Upper lobe of right lung (tissue), 1 donor: Measurements from ENCODE around the gene LIN7A. TPM values are rescaled to one million over a fixed set of nuclear protein-coding genes. Genes with fewer than 3 reads are reported as not detected.

ENCODE experiments used
- ATAC-seq: fragments of 200-7000 bp; cut with Tn5 transposase; one replicate; pipeline ENCODE4 v1.9.1; 2020; ENCODE audit warnings: mild to moderate bottlenecking, moderate library complexity
- DNase-seq: peaks from one replicate; pipeline ENCODE4 v3.0.0-alpha.2; 2020
- H3K27ac ChIP-seq: fragments of 200-600 bp; one replicate; pipeline ENCODE4 v1.8.0; 2022
- H3K27me3 ChIP-seq: fragments of 200-600 bp; one replicate; pipeline ENCODE4 v1.8.0; 2022; ENCODE audit warnings: mild to moderate bottlenecking
- H3K36me3 ChIP-seq: fragments of 200-600 bp; one replicate; pipeline ENCODE4 v1.8.0; 2022
- H3K4me1 ChIP-seq: fragments of 200-600 bp; one replicate; pipeline ENCODE4 v1.8.0; 2022
- H3K4me3 ChIP-seq: fragments of 200-600 bp; one replicate; pipeline ENCODE4 v1.8.0; 2022; ENCODE audit warnings: mild to moderate bottlenecking
- H3K9me3 ChIP-seq: fragments of 200-600 bp; one replicate; pipeline ENCODE4 v1.8.0; 2022
- intact Hi-C: fragments of 100-400 bp; cut with DNase I; formaldehyde crosslinking; loops from one replicate; pipeline ENCODE4 v1.11.0; 2022
- total RNA-seq: library from RNA; stranded (reverse); fragmentation: NEBNext Ultra II Directional; extraction: Animal tissue kit (Norgen Biotek cat#: 25700); gene quantifications from one replicate; pipeline ENCODE4 v1.2.1, GENCODE V29; 2021
- TF ChIP-seq, protein P1 (sequence below): fragments of 200-600 bp; IDR thresholded peaks from one replicate; pipeline ENCODE4 v1.8.0; 2022; ENCODE audit warnings: antibody characterized with exemption
- donor health status: DM: no; HTN: yes; CAD: no; lungs with severe emphysema.

The LIN7A gene
- total RNA-seq, 1 donor from 2014 or later = 18.9 TPM

DNA sequence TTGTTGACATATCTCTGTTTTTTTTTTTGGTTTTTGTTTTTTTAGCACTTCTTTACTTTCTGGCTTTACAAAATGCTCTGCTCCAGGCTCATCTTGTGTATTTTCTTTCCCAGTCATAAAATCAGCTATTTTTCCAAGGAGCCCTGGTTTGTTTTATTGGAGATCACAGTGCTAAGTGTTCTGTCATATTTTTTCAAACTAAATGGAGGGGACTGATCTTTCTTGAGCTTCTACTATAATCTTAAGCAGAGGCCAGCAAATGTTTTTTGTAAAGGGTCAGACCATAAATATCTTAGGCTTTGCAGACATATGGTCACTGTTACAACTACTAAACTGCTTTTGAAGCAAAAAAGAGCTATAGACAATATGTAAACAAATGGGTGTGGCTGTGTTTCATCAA is 30.6 kb upstream of the LIN7A start:
- intact Hi-C loops = no loop called here
- Histone ChIP-seq H3K4me3 (no peak overlapping the region), H3K9me3 (no peaks in the 10 kb centered on the region), H3K27ac (no peak overlapping the region), H3K27me3 (no peaks in the 10 kb centered on the region), H3K36me3 (no peaks in the 10 kb centered on the region), H3K4me1 (no peaks in the 10 kb centered on the region)
- TF ChIP-seq, protein P1, sequence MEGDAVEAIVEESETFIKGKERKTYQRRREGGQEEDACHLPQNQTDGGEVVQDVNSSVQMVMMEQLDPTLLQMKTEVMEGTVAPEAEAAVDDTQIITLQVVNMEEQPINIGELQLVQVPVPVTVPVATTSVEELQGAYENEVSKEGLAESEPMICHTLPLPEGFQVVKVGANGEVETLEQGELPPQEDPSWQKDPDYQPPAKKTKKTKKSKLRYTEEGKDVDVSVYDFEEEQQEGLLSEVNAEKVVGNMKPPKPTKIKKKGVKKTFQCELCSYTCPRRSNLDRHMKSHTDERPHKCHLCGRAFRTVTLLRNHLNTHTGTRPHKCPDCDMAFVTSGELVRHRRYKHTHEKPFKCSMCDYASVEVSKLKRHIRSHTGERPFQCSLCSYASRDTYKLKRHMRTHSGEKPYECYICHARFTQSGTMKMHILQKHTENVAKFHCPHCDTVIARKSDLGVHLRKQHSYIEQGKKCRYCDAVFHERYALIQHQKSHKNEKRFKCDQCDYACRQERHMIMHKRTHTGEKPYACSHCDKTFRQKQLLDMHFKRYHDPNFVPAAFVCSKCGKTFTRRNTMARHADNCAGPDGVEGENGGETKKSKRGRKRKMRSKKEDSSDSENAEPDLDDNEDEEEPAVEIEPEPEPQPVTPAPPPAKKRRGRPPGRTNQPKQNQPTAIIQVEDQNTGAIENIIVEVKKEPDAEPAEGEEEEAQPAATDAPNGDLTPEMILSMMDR = no peak
- no peak for ATAC-seq
- no peak for DNase-seq

DNA sequence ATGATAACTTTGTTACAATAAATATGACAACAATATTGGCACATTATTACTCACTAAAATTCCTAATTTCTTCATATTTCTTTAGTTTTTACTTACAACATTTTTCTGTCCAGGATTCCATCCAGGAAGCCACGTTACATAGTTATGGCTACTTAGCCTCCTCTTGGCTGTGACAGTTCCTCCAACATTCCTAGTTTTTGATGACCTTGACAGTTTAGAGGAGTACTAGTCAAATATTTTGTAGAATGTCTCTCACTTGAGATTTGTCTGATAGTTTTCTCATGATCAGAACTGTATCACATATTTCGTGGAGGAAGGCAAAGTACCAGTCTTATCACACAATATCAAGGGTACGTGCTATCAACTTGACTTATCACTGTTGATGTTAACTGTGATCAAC is 29.8 kb upstream of the LIN7A start:
- no peak for DNase-seq
- Histone ChIP-seq H3K9me3 (no peaks in the 10 kb centered on the region), H3K27ac (no peak overlapping the region)

DNA sequence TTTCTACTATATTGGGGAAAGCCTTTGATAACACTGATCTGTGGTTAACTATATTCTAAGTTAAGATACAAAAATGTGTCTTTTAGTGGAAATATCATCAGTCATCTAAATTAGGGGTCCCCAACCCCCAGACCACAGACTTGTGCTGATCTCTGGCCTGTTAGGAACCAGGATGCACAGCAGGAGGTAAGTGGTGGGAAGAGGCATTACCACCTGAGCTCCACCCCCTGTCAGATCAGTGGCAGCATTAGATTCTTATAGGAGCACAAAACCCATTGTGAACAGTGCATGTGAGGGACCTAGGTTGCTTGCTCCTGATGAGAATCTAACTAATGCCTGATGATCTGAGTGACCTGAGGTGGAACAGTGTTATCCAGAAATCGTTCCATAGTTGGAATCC is 28.3 kb upstream of the LIN7A start:
- Histone ChIP-seq H3K27me3 (no peaks in the 10 kb centered on the region), H3K27ac (no peak overlapping the region), H3K36me3 (no peaks in the 10 kb centered on the region), H3K4me1 (no peaks in the 10 kb centered on the region), H3K9me3 (no peaks in the 10 kb centered on the region), H3K4me3 (no peak overlapping the region)
- TF ChIP-seq, protein P1 = no peak
- no peak for ATAC-seq
- intact Hi-C loops = no loop called here
- no peak for DNase-seq

More for the DNA sequence above, 29.8 kb upstream of the LIN7A start:
- H3K4me3 ChIP-seq = no peak overlapping the region
- H3K27me3 ChIP-seq = no peaks in the 10 kb centered on the region
- intact Hi-C loops = no loop called here
- H3K36me3 ChIP-seq = no peaks in the 10 kb centered on the region
- TF ChIP-seq, protein P1 = no peak
- H3K4me1 ChIP-seq = no peaks in the 10 kb centered on the region
- no peak for ATAC-seq

DNA sequence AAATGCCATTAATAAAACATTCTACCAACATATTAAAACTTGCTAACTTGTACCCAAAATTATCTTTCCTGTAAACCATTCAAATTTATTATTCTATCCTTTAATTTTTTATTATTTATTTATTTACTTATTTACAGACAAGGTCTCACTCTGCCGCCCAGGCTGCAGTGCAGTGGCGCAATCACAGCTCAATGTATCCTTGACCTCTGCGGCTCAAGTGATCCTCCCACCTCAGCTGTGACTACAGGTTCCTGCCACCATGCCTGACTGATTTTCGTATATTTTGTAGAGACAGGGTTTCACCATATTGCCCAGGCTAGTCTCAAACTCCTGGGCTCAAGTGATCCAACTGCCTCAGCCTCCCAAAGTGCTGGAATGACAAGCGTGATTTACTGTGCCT is 20.4 kb upstream of the LIN7A start:
- H3K27ac ChIP-seq = no peak overlapping the region
- intact Hi-C loops = no loop called here
- no peaks in the 10 kb centered on the region for H3K4me1 ChIP-seq
- TF ChIP-seq, protein P1 = no peak
- ATAC-seq = no peak
- no peak for DNase-seq
- H3K4me3 ChIP-seq = no peak overlapping the region
- H3K36me3 ChIP-seq = no peaks in the 10 kb centered on the region
- H3K27me3 ChIP-seq = no peaks in the 10 kb centered on the region
- H3K9me3 ChIP-seq = no peaks in the 10 kb centered on the region

DNA sequence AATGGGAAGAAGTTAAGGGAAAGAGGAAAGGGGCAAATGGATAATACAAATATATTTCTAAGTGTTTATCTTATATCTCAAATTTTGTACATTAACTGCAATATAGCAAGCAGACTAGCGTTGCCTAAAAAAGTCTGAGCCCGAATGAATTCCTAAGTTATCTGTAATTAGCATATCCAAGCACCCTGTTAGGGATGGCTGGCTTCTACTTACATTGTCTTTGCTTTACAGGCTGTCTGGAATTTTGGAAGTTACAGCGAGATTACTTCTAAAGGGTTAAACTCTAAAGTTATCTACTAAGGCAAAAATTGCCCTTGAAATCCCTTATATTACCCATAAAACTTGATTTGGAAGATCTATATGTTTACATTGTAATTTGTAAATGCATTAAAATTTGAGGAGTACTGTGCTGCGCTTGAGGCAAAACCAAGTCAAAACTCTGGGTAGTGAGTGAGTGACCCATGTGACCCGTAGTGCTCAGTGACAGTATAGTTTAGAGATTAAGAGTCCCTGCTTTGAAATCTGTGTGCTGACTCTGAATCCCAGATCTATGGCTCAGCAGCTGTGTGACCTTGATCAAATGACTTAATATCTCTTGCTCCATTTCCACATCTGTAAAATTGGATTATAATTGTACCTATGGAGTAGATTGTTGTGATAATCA is 17.3 kb upstream of the LIN7A start:
- no peak for ATAC-seq

More for the DNA sequence above, 17.3 kb upstream of the LIN7A start:
- Histone ChIP-seq H3K27ac (no peak overlapping the region), H3K27me3 (no peaks in the 10 kb centered on the region), H3K36me3 (no peaks in the 10 kb centered on the region), H3K4me1 (no peaks in the 10 kb centered on the region), H3K4me3 (no peak overlapping the region), H3K9me3 (no peaks in the 10 kb centered on the region)
- TF ChIP-seq, protein P1 = no peak
- DNase-seq = no peak
- intact Hi-C loops = no loop called here
